IgD-negative memory B cell (primary cell): ENCODE data around the gene KRABD2.
"Not testable (repeated sequence)": the region's sequence is repeated elsewhere in the genome, so short reads cannot be mapped to it uniquely, and the experiment has no call there.

Source experiments
- H3K27ac Mint-ChIP-seq, 3 donors: one replicate each; pipeline ENCODE4 v1.8.0; 2020 to 2022; ENCODE audit warnings: mild to moderate bottlenecking in 3 of 3, mixed read lengths in 3 of 3, moderate library complexity in 1 of 3
- H3K27me3 Mint-ChIP-seq: one replicate; pipeline ENCODE4 v1.8.0; 2021; ENCODE audit warnings: mixed read lengths
- H3K36me3 Mint-ChIP-seq: one replicate; pipeline ENCODE4 v1.8.0; 2020; ENCODE audit warnings: mild to moderate bottlenecking, mixed read lengths
- H3K4me1 Mint-ChIP-seq, 3 donors: one replicate each; pipeline ENCODE4 v1.8.0; 2020 to 2022; ENCODE audit warnings: mixed read lengths in 3 of 3, mild to moderate bottlenecking in 1 of 3
- H3K4me3 Mint-ChIP-seq, 4 donors: one replicate each; pipeline ENCODE4 v1.8.0; 2020 to 2022; ENCODE audit warnings: mild to moderate bottlenecking in 4 of 4, mixed read lengths in 4 of 4, moderate library complexity in 3 of 4
- H3K9me3 Mint-ChIP-seq, 3 donors: one replicate each; pipeline ENCODE4 v1.8.0; 2020 to 2021; ENCODE audit warnings: mixed read lengths in 3 of 3, mild to moderate bottlenecking in 1 of 3

KRABD2 gene

GRCh38 chr17:8382052-8382879 is 5.8 kb upstream of the KRABD2 start:
- H3K27me3 Mint-ChIP-seq, result no peaks in the 10 kb centered on the region
- H3K9me3 Mint-ChIP-seq, result no peaks in the 10 kb centered on the region
- H3K4me3 Mint-ChIP-seq, result peak overlapping the region; percentile 94 to 99 (median 97)
- peak overlapping the region; percentile 86 to 99 (median 94) for H3K27ac Mint-ChIP-seq
- H3K36me3 Mint-ChIP-seq, result peaks cover 9% of the 10 kb centered on the region
- H3K4me1 Mint-ChIP-seq, result peaks cover 24 to 47% (median 40%) of the 10 kb centered on the region in 3 donors

- H3K4me3 Mint-ChIP-seq, result peak overlapping the region in 3 of 4 donors; percentile 25 to 96 (median 49)
- peaks cover 12% of the 10 kb centered on the region for H3K36me3 Mint-ChIP-seq
These were observed 3.5 kb upstream of the KRABD2 start for GRCh38 chr17:8380049-8380448.

GRCh38 chr17:8378117-8378516 is 1.6 kb upstream of the KRABD2 start:
- not testable (repeated sequence) for H3K27me3 Mint-ChIP-seq, H3K9me3 Mint-ChIP-seq
- peaks cover 33 to 45% (median 43%) of the 10 kb centered on the region in 3 donors for H3K4me1 Mint-ChIP-seq
- H3K27ac Mint-ChIP-seq, result peak overlapping the region in 1 of 3 donors; percentile 84
- H3K36me3 Mint-ChIP-seq, result peaks cover 12% of the 10 kb centered on the region
- peak overlapping the region in 1 of 4 donors; percentile 96 for H3K4me3 Mint-ChIP-seq

More at GRCh38 chr17:8380049-8380448, 3.5 kb upstream of the KRABD2 start:
- Mint-ChIP-seq H3K9me3 (no peaks in the 10 kb centered on the region), H3K4me1 (peaks cover 33 to 54% (median 52%) of the 10 kb centered on the region in 3 donors), H3K27me3 (no peaks in the 10 kb centered on the region), H3K27ac (peak overlapping the region in 2 of 3 donors; percentile 57 to 80)

GRCh38 chr17:8377422-8377821 is 918 bp upstream of the KRABD2 start:
- H3K27me3 Mint-ChIP-seq, result no peaks in the 10 kb centered on the region
- peak overlapping the region; percentile 25 to 93 (median 84) for H3K27ac Mint-ChIP-seq
- H3K36me3 Mint-ChIP-seq, result peaks cover 10% of the 10 kb centered on the region
- H3K4me1 Mint-ChIP-seq, result peaks cover 31 to 43% (median 36%) of the 10 kb centered on the region in 3 donors
- H3K9me3 Mint-ChIP-seq, result no peaks in the 10 kb centered on the region
- H3K4me3 Mint-ChIP-seq, result peak overlapping the region; percentile 51 to 96 (median 79)

GRCh38 chr17:8375738-8376259 is 705 bp downstream of the KRABD2 start:
- H3K4me1 Mint-ChIP-seq, result peaks cover 26 to 33% (median 29%) of the 10 kb centered on the region in 3 donors
- peak overlapping the region; percentile 89 to 96 (median 94) for H3K4me3 Mint-ChIP-seq
- H3K27ac Mint-ChIP-seq, result peak overlapping the region in 2 of 3 donors; percentile 84 to 93
- peaks cover 10% of the 10 kb centered on the region for H3K36me3 Mint-ChIP-seq
- no peaks in the 10 kb centered on the region for H3K9me3 Mint-ChIP-seq
- H3K27me3 Mint-ChIP-seq, result no peaks in the 10 kb centered on the region

- Mint-ChIP-seq H3K36me3 (peaks cover 11% of the 10 kb centered on the region), H3K4me1 (peaks cover 24 to 29% (median 25%) of the 10 kb centered on the region in 3 donors)
- not testable (repeated sequence) for H3K4me3 Mint-ChIP-seq, H3K27me3 Mint-ChIP-seq, H3K9me3 Mint-ChIP-seq, H3K27ac Mint-ChIP-seq
These were observed 2.6 kb downstream of the KRABD2 start for GRCh38 chr17:8373856-8374255.

- H3K27me3 Mint-ChIP-seq, result no peaks in the 10 kb centered on the region
- H3K36me3 Mint-ChIP-seq, result peaks cover 9% of the 10 kb centered on the region
- H3K27ac Mint-ChIP-seq, result no peak overlapping the region
- peaks cover 17 to 23% (median 20%) of the 10 kb centered on the region in 3 donors for H3K4me1 Mint-ChIP-seq
- H3K9me3 Mint-ChIP-seq, result no peaks in the 10 kb centered on the region
- H3K4me3 Mint-ChIP-seq, result peak overlapping the region in 1 of 4 donors; percentile 53
These were observed 4.1 kb downstream of the KRABD2 start for GRCh38 chr17:8372422-8372821.

- no peaks in the 10 kb centered on the region for H3K9me3 Mint-ChIP-seq
- H3K4me3 Mint-ChIP-seq, result peak overlapping the region in 1 of 4 donors; percentile 68
- H3K4me1 Mint-ChIP-seq, result peaks cover 10 to 18% (median 15%) of the 10 kb centered on the region in 3 donors
- no peak overlapping the region for H3K27ac Mint-ChIP-seq
- H3K27me3 Mint-ChIP-seq, result no peaks in the 10 kb centered on the region
- peaks cover 9% of the 10 kb centered on the region for H3K36me3 Mint-ChIP-seq
These were observed 4.7 kb downstream of the KRABD2 start for GRCh38 chr17:8371786-8372185.

GRCh38 chr17:8369944-8370343 is 6.6 kb downstream of the KRABD2 start:
- H3K27me3 Mint-ChIP-seq, result no peaks in the 10 kb centered on the region
- no peaks in the 10 kb centered on the region for H3K9me3 Mint-ChIP-seq
- H3K4me1 Mint-ChIP-seq, result peaks cover 6 to 10% (median 8%) of the 10 kb centered on the region in 3 donors
- peaks cover 5% of the 10 kb centered on the region for H3K36me3 Mint-ChIP-seq
- H3K4me3 Mint-ChIP-seq, result peak overlapping the region in 1 of 4 donors; percentile 12
- no peak overlapping the region for H3K27ac Mint-ChIP-seq

GRCh38 chr17:8368193-8368592 is 8.3 kb downstream of the KRABD2 start:
- H3K4me1 Mint-ChIP-seq, result peaks cover 6 to 10% (median 8%) of the 10 kb centered on the region in 3 donors
- H3K4me3 Mint-ChIP-seq, result no peak overlapping the region
- H3K36me3 Mint-ChIP-seq, result peaks cover 6% of the 10 kb centered on the region
- no peaks in the 10 kb centered on the region for H3K27me3 Mint-ChIP-seq
- H3K27ac Mint-ChIP-seq, result no peak overlapping the region
- H3K9me3 Mint-ChIP-seq, result no peaks in the 10 kb centered on the region

- H3K36me3 Mint-ChIP-seq, result peaks cover 6% of the 10 kb centered on the region
- H3K27ac Mint-ChIP-seq, result no peak overlapping the region
- H3K4me1 Mint-ChIP-seq, result peaks cover 6 to 9% (median 8%) of the 10 kb centered on the region in 3 donors
- H3K9me3 Mint-ChIP-seq, result no peaks in the 10 kb centered on the region
- no peak overlapping the region for H3K4me3 Mint-ChIP-seq
- H3K27me3 Mint-ChIP-seq, result no peaks in the 10 kb centered on the region
These were observed 10.3 kb downstream of the KRABD2 start for GRCh38 chr17:8366231-8366630.

GRCh38 chr17:8365143-8365542 is 11.4 kb downstream of the KRABD2 start:
- Mint-ChIP-seq H3K4me3 (peak overlapping the region in 1 of 4 donors; percentile 6), H3K36me3 (peaks cover 9% of the 10 kb centered on the region), H3K4me1 (peaks cover 4 to 6% (median 5%) of the 10 kb centered on the region in 3 donors), H3K9me3 (no peaks in the 10 kb centered on the region), H3K27me3 (no peaks in the 10 kb centered on the region), H3K27ac (no peak overlapping the region)

GRCh38 chr17:8362651-8363332 is 13.7 kb downstream of the KRABD2 start:
- Mint-ChIP-seq H3K36me3 (peaks cover 7% of the 10 kb centered on the region), H3K27me3 (no peaks in the 10 kb centered on the region), H3K9me3 (no peaks in the 10 kb centered on the region), H3K4me3 (no peak overlapping the region), H3K27ac (no peak overlapping the region), H3K4me1 (no peaks in the 10 kb centered on the region)

GRCh38 chr17:8360751-8361150 is 15.8 kb downstream of the KRABD2 start:
- Mint-ChIP-seq H3K9me3 (no peaks in the 10 kb centered on the region), H3K36me3 (peaks cover 7% of the 10 kb centered on the region), H3K27ac (no peak overlapping the region), H3K4me3 (no peak overlapping the region), H3K4me1 (no peaks in the 10 kb centered on the region), H3K27me3 (no peaks in the 10 kb centered on the region)

- Mint-ChIP-seq H3K27me3 (no peaks in the 10 kb centered on the region), H3K27ac (no peak overlapping the region), H3K36me3 (peaks cover 7% of the 10 kb centered on the region), H3K4me3 (no peak overlapping the region), H3K4me1 (no peaks in the 10 kb centered on the region), H3K9me3 (no peaks in the 10 kb centered on the region)
These were observed 16.2 kb downstream of the KRABD2 start for GRCh38 chr17:8360260-8360659.
